HEK293T (cell line): ENCODE measurements around the gene PFKP.

Experiments used
- ELF4 ChIP-seq: fragments of 450-650 bp; IDR thresholded peaks from 2 replicates; pipeline ENCODE4 v1.6.1; 2017; ENCODE audit warnings: antibody characterized with exemption
- FOXM1 ChIP-seq: fragments of 450-650 bp; IDR thresholded peaks from 2 replicates; pipeline ENCODE4 v1.6.1; 2017; ENCODE audit warnings: mild to moderate bottlenecking, borderline replicate concordance
- SP1 ChIP-seq: fragments of 450-650 bp; IDR thresholded peaks from 2 replicates; pipeline ENCODE4 v1.6.1; 2017

- no peak for TF ChIP-seq FOXM1
- TF ChIP-seq SP1 = no peak
- TF ChIP-seq ELF4 = no peak
These were observed 111.8 kb downstream of the PFKP start for GRCh38 chr10:3179174-3179573.
